ENCODE measurements around the gene LRRIQ4. TPM values are rescaled to one million over a fixed set of nuclear protein-coding genes. Genes with fewer than 3 reads are reported as not detected.

Gene LRRIQ4
- total RNA-seq, 3 donors from 2014 or later (not counting 1 experiment from before 2014, with no cell fraction given): not detected

- peak overlapping the region; percentile 97 for H3K4me3 Mint-ChIP-seq
- intact Hi-C loops (cut with micrococcal nuclease): loop anchor here (5.0 kb wide), 1 partner anchor 42 kb away; the partner anchor contains the start of gene MYNN
- H3K27me3 Mint-ChIP-seq (ENCODE audit: low read depth in 2 of 2): peaks cover 26 to 29% of the 10 kb centered on the region in 2 donors
- Histone ChIP-seq H3K27ac (ENCODE audit: low read length) (peak overlapping the region; percentile 63), H3K36me3 (ENCODE audit: control insufficient read depth, insufficient read depth, low read length) (no peaks in the 10 kb centered on the region), H3K4me3 (ENCODE audit: low read length) (peak overlapping the region; percentile 49), H3K9me3 (ENCODE audit: control insufficient read depth, insufficient read depth, low read length) (no peaks in the 10 kb centered on the region), H3K27me3 (ENCODE audit: control insufficient read depth, insufficient read depth, low read length) (no peaks in the 10 kb centered on the region), H3K4me1 (ENCODE audit: control insufficient read depth, insufficient read depth, low read length) (peaks cover 27% of the 10 kb centered on the region)
- ATAC-seq (peak; percentile 83 to 89 (median 88)), DNase-seq (peak; percentile 45 to 88)
- TF ChIP-seq, protein P1, sequence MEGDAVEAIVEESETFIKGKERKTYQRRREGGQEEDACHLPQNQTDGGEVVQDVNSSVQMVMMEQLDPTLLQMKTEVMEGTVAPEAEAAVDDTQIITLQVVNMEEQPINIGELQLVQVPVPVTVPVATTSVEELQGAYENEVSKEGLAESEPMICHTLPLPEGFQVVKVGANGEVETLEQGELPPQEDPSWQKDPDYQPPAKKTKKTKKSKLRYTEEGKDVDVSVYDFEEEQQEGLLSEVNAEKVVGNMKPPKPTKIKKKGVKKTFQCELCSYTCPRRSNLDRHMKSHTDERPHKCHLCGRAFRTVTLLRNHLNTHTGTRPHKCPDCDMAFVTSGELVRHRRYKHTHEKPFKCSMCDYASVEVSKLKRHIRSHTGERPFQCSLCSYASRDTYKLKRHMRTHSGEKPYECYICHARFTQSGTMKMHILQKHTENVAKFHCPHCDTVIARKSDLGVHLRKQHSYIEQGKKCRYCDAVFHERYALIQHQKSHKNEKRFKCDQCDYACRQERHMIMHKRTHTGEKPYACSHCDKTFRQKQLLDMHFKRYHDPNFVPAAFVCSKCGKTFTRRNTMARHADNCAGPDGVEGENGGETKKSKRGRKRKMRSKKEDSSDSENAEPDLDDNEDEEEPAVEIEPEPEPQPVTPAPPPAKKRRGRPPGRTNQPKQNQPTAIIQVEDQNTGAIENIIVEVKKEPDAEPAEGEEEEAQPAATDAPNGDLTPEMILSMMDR (IDR thresholded peaks at IDR 0.05): peak; percentile 54
- H3K27ac Mint-ChIP-seq: peak overlapping the region; percentile 76 to 80
- peaks cover 13% of the 10 kb centered on the region for H3K36me3 Mint-ChIP-seq
- peaks cover 23 to 30% of the 10 kb centered on the region in 2 donors for H3K4me1 Mint-ChIP-seq
- H3K9me3 Mint-ChIP-seq: peaks cover 0 to 3% of the 10 kb centered on the region in 2 donors
- WGBS (ENCODE audit: insufficient coverage): 53% methylated on average over 27 of the region's 27 CpGs
Observed at GRCh38 chr3:169813757-169814517, 1.3 kb downstream of the LRRIQ4 start.

DNA sequence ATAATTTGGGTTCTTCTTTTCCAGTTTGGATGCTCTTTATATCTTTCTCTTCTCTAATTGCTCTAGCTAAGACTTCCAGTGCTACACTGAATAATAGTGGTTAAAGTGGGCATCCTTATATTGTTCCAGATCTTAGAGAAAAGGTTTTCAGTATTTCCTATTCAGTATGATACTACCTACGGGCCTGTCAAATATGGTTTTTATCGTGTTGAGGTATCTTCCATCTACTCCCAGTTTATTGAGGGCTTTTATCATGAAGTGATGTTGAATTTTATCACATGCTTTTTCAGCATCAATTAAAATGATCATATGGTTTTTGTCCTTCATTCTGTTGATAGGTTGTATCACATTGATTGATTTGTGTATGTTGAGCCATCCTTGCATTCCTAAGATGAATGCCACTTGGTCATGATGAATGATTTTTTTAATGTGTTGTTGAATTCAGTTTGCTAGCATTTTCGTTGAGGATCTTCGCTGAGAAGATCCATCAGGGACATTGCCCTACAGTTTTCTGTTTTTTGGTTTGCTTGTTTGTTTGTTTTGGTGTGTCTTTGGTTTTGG is 3.0 kb downstream of the LRRIQ4 start:
- no peaks in the 10 kb centered on the region for H3K27me3 ChIP-seq (ENCODE audit: control insufficient read depth, insufficient read depth, low read length)
- peak overlapping the region; percentile 30 for H3K4me3 Mint-ChIP-seq
- DNase-seq (no peak), ATAC-seq (no peak)
- H3K27me3 Mint-ChIP-seq (ENCODE audit: low read depth in 2 of 2): peaks cover 26 to 39% of the 10 kb centered on the region in 2 donors
- no peak overlapping the region for H3K27ac ChIP-seq (ENCODE audit: low read length)
- H3K27ac Mint-ChIP-seq: no peak overlapping the region
- intact Hi-C loops (cut with micrococcal nuclease): no loop called here
- H3K9me3 ChIP-seq (ENCODE audit: control insufficient read depth, insufficient read depth, low read length): no peaks in the 10 kb centered on the region
- H3K4me1 Mint-ChIP-seq: peaks cover 23 to 30% of the 10 kb centered on the region in 2 donors
- H3K36me3 Mint-ChIP-seq: peaks cover 13% of the 10 kb centered on the region
- H3K4me1 ChIP-seq (ENCODE audit: control insufficient read depth, insufficient read depth, low read length): peaks cover 27% of the 10 kb centered on the region
- no peaks in the 10 kb centered on the region for H3K36me3 ChIP-seq (ENCODE audit: control insufficient read depth, insufficient read depth, low read length)
- H3K9me3 Mint-ChIP-seq: peaks cover 0 to 3% of the 10 kb centered on the region in 2 donors
- WGBS (ENCODE audit: insufficient coverage): 100% methylated on average over 2 of the region's 4 CpGs
- H3K4me3 ChIP-seq (ENCODE audit: low read length): no peak overlapping the region
- TF ChIP-seq, protein P1 (IDR thresholded peaks at IDR 0.05): no peak

- intact Hi-C loops (cut with micrococcal nuclease): no loop called here
- peaks cover 12% of the 10 kb centered on the region in 2 donors for H3K4me1 Mint-ChIP-seq
- no peak overlapping the region for H3K27ac ChIP-seq (ENCODE audit: low read length)
- no peak overlapping the region for H3K27ac Mint-ChIP-seq
- peaks cover 34 to 49% of the 10 kb centered on the region in 2 donors for H3K27me3 Mint-ChIP-seq (ENCODE audit: low read depth in 2 of 2)
- peaks cover 12% of the 10 kb centered on the region for H3K4me1 ChIP-seq (ENCODE audit: control insufficient read depth, insufficient read depth, low read length)
- TF ChIP-seq, protein P1 (IDR thresholded peaks at IDR 0.05): no peak
- H3K36me3 Mint-ChIP-seq: peaks cover 13% of the 10 kb centered on the region
- peaks cover 0 to 3% of the 10 kb centered on the region in 2 donors for H3K9me3 Mint-ChIP-seq
- H3K4me3 ChIP-seq (ENCODE audit: low read length): no peak overlapping the region
- no CpG with 5 or more reads among the region's 2 CpGs for WGBS (ENCODE audit: insufficient coverage)
- no peak overlapping the region for H3K4me3 Mint-ChIP-seq
- no peaks in the 10 kb centered on the region for H3K9me3 ChIP-seq (ENCODE audit: control insufficient read depth, insufficient read depth, low read length)
- H3K36me3 ChIP-seq (ENCODE audit: control insufficient read depth, insufficient read depth, low read length): no peaks in the 10 kb centered on the region
- no peak for ATAC-seq
- no peaks in the 10 kb centered on the region for H3K27me3 ChIP-seq (ENCODE audit: control insufficient read depth, insufficient read depth, low read length)
- DNase-seq: no peak
Observed at GRCh38 chr3:169818316-169818715, 5.6 kb downstream of the LRRIQ4 start.
